ENCODE measurements around the gene HIRA. TPM values are rescaled to one million over a fixed set of nuclear protein-coding genes. Genes with fewer than 3 reads are reported as not detected.

Gene HIRA
- total RNA-seq (2014; rRNA removed; shearing (Covaris generic); ENCODE audit: low replicate concordance), result 20.0 and 20.2 TPM in 2 replicates

- peak within 1 kb of the TSS; percentile 93 for H3K27ac ChIP-seq (ENCODE audit: low read length)
- peak; percentile 94 for DNase-seq
- peak within 1 kb of the TSS; percentile 99 for H3K4me2 ChIP-seq (ENCODE audit: low read depth, low read length, poor library complexity, severe bottlenecking)
- H3K9me2 ChIP-seq (replicated peaks; ENCODE audit: insufficient read depth, low read length), result no peaks in the 10 kb centered on the region
- peaks cover 71% of the 10 kb centered on the region for H3K79me2 ChIP-seq (ENCODE audit: low read length)
- H3K4me3 ChIP-seq (ENCODE audit: low read length), result peak within 1 kb of the TSS; percentile 99
- H2AFZ ChIP-seq (ENCODE audit: low read length), result peak within 1 kb of the TSS; percentile 67; the same call in 1 of the 2 replicates
- peaks cover 64% of the 10 kb centered on the region for H3K4me1 ChIP-seq (ENCODE audit: low read length)
- H4K20me1 ChIP-seq (ENCODE audit: insufficient read depth, low read depth, low read length), result peaks cover 39% of the 10 kb centered on the region
- H3K9me3 ChIP-seq (ENCODE audit: low read length), result no peaks in the 10 kb centered on the region
- peak within 1 kb of the TSS; percentile 100 for H3K9ac ChIP-seq (ENCODE audit: low read length)
- H3K36me3 ChIP-seq (ENCODE audit: insufficient read depth, low read length), result peaks cover 28% of the 10 kb centered on the region; the same call in 1 of the 2 replicates
- H3K27me3 ChIP-seq (ENCODE audit: low read length), result no peaks in the 10 kb centered on the region
Measured at GRCh38 chr22:19431649-19432132, at the start of gene HIRA. HIRA (minus strand) TSS chr22:19431733; CDS start chr22:19431476, 257 bp downstream.

- no peaks in the 10 kb centered on the region for H3K9me2 ChIP-seq (replicated peaks; ENCODE audit: insufficient read depth, low read length)
- H3K4me3 ChIP-seq (ENCODE audit: low read length), result peak overlapping the region; percentile 77
- peaks cover 37% of the 10 kb centered on the region for H3K36me3 ChIP-seq (ENCODE audit: insufficient read depth, low read length)
- H3K27ac ChIP-seq (ENCODE audit: low read length), result peak overlapping the region; percentile 20; the same call in 1 of the 2 replicates
- peak; percentile 54 for DNase-seq
- H4K20me1 ChIP-seq (ENCODE audit: insufficient read depth, low read depth, low read length), result no peaks in the 10 kb centered on the region; the same call in 1 of the 2 replicates
- H3K79me2 ChIP-seq (ENCODE audit: low read length), result peaks cover 76% of the 10 kb centered on the region
- no peaks in the 10 kb centered on the region for H3K27me3 ChIP-seq (ENCODE audit: low read length)
- H3K4me2 ChIP-seq (ENCODE audit: low read depth, low read length, poor library complexity, severe bottlenecking), result peak overlapping the region; percentile 85
- no peaks in the 10 kb centered on the region for H3K9me3 ChIP-seq (ENCODE audit: low read length)
- H2AFZ ChIP-seq (ENCODE audit: low read length), result no peak overlapping the region; the same call in 1 of the 2 replicates
- peaks cover 24% of the 10 kb centered on the region for H3K4me1 ChIP-seq (ENCODE audit: low read length)
- H3K9ac ChIP-seq (ENCODE audit: low read length), result peak overlapping the region; percentile 79
Measured at GRCh38 chr22:19480789-19481188, 49.3 kb upstream of the HIRA start.

- Histone ChIP-seq H3K4me1 (ENCODE audit: low read length) (peaks cover 24% of the 10 kb centered on the region), H3K9ac (ENCODE audit: low read length) (peak overlapping the region; percentile 79), H3K36me3 (ENCODE audit: insufficient read depth, low read length) (peaks cover 37% of the 10 kb centered on the region), H2AFZ (ENCODE audit: low read length) (no peak overlapping the region), H3K9me2 (replicated peaks; ENCODE audit: insufficient read depth, low read length) (no peaks in the 10 kb centered on the region), H3K4me3 (ENCODE audit: low read length) (peak overlapping the region; percentile 77), H3K4me2 (ENCODE audit: low read depth, low read length, poor library complexity, severe bottlenecking) (peak overlapping the region; percentile 85), H3K9me3 (ENCODE audit: low read length) (no peaks in the 10 kb centered on the region), H4K20me1 (ENCODE audit: insufficient read depth, low read depth, low read length) (no peaks in the 10 kb centered on the region; the same call in 1 of the 2 replicates), H3K79me2 (ENCODE audit: low read length) (peaks cover 80% of the 10 kb centered on the region), H3K27ac (ENCODE audit: low read length) (peak overlapping the region; percentile 20; the same call in 1 of the 2 replicates), H3K27me3 (ENCODE audit: low read length) (no peaks in the 10 kb centered on the region)
- peak; percentile 64 for DNase-seq
Measured at GRCh38 chr22:19480173-19480568, 48.6 kb upstream of the HIRA start.

- Histone ChIP-seq H3K4me3 (ENCODE audit: low read length) (peak within 1 kb of the TSS; percentile 77), H3K4me1 (ENCODE audit: low read length) (peaks cover 24% of the 10 kb centered on the region), H3K9me2 (replicated peaks; ENCODE audit: insufficient read depth, low read length) (no peaks in the 10 kb centered on the region), H3K9ac (ENCODE audit: low read length) (peak within 1 kb of the TSS; percentile 87), H3K27ac (ENCODE audit: low read length) (peak within 1 kb of the TSS; percentile 88), H3K9me3 (ENCODE audit: low read length) (no peaks in the 10 kb centered on the region), H3K79me2 (ENCODE audit: low read length) (peaks cover 78% of the 10 kb centered on the region), H3K36me3 (ENCODE audit: insufficient read depth, low read length) (peaks cover 35% of the 10 kb centered on the region), H3K27me3 (ENCODE audit: low read length) (no peaks in the 10 kb centered on the region), H2AFZ (ENCODE audit: low read length) (peak within 1 kb of the TSS; percentile 68; the same call in 1 of the 2 replicates), H3K4me2 (ENCODE audit: low read depth, low read length, poor library complexity, severe bottlenecking) (peak within 1 kb of the TSS; percentile 85), H4K20me1 (ENCODE audit: insufficient read depth, low read depth, low read length) (peaks cover 3% of the 10 kb centered on the region; the same call in 1 of the 2 replicates)
- DNase-seq, result peak; percentile 99
Measured at GRCh38 chr22:19479355-19480172, 48.0 kb upstream of the HIRA start, which contains the start of gene CDC45. CDC45 (plus strand) TSS chr22:19479920; CDS start chr22:19479969, 49 bp downstream.

GRCh38 chr22:19478901-19479354, 47.4 kb upstream of the HIRA start, which contains the start of gene UFD1:
UFD1 (minus strand) TSS chr22:19479193; CDS start chr22:19479085, 108 bp downstream.
- Histone ChIP-seq H3K4me3 (ENCODE audit: low read length) (peak within 1 kb of the TSS; percentile 77), H2AFZ (ENCODE audit: low read length) (peak within 1 kb of the TSS; percentile 68; the same call in 1 of the 2 replicates), H3K4me1 (ENCODE audit: low read length) (peaks cover 24% of the 10 kb centered on the region), H3K36me3 (ENCODE audit: insufficient read depth, low read length) (peaks cover 30% of the 10 kb centered on the region), H3K9me3 (ENCODE audit: low read length) (no peaks in the 10 kb centered on the region), H3K4me2 (ENCODE audit: low read depth, low read length, poor library complexity, severe bottlenecking) (peak within 1 kb of the TSS; percentile 85), H3K9ac (ENCODE audit: low read length) (peak within 1 kb of the TSS; percentile 87), H3K79me2 (ENCODE audit: low read length) (peaks cover 75% of the 10 kb centered on the region), H3K27ac (ENCODE audit: low read length) (peak within 1 kb of the TSS; percentile 88), H3K9me2 (replicated peaks; ENCODE audit: insufficient read depth, low read length) (no peaks in the 10 kb centered on the region), H4K20me1 (ENCODE audit: insufficient read depth, low read depth, low read length) (peaks cover 3% of the 10 kb centered on the region; the same call in 1 of the 2 replicates), H3K27me3 (ENCODE audit: low read length) (no peaks in the 10 kb centered on the region)
- peak; percentile 93 for DNase-seq

GRCh38 chr22:19478045-19478900, 46.7 kb upstream of the HIRA start:
- peak; percentile 69 for DNase-seq
- Histone ChIP-seq H3K9ac (ENCODE audit: low read length) (peak overlapping the region; percentile 87), H3K4me1 (ENCODE audit: low read length) (peaks cover 24% of the 10 kb centered on the region), H3K79me2 (ENCODE audit: low read length) (peaks cover 75% of the 10 kb centered on the region), H4K20me1 (ENCODE audit: insufficient read depth, low read depth, low read length) (peaks cover 3% of the 10 kb centered on the region; the same call in 1 of the 2 replicates), H3K36me3 (ENCODE audit: insufficient read depth, low read length) (peaks cover 23% of the 10 kb centered on the region; the same call in 1 of the 2 replicates), H3K9me2 (replicated peaks; ENCODE audit: insufficient read depth, low read length) (no peaks in the 10 kb centered on the region), H3K27me3 (ENCODE audit: low read length) (no peaks in the 10 kb centered on the region), H3K4me2 (ENCODE audit: low read depth, low read length, poor library complexity, severe bottlenecking) (peak overlapping the region; percentile 85), H2AFZ (ENCODE audit: low read length) (no peak overlapping the region), H3K4me3 (ENCODE audit: low read length) (peak overlapping the region; percentile 77), H3K27ac (ENCODE audit: low read length) (peak overlapping the region; percentile 88), H3K9me3 (ENCODE audit: low read length) (no peaks in the 10 kb centered on the region)

GRCh38 chr22:19477321-19478044, 46.0 kb upstream of the HIRA start:
- Histone ChIP-seq H3K79me2 (ENCODE audit: low read length) (peaks cover 79% of the 10 kb centered on the region), H3K27ac (ENCODE audit: low read length) (peak overlapping the region; percentile 59), H3K9ac (ENCODE audit: low read length) (peak overlapping the region; percentile 87), H3K4me1 (ENCODE audit: low read length) (peaks cover 24% of the 10 kb centered on the region), H3K27me3 (ENCODE audit: low read length) (no peaks in the 10 kb centered on the region), H3K9me2 (replicated peaks; ENCODE audit: insufficient read depth, low read length) (no peaks in the 10 kb centered on the region), H3K9me3 (ENCODE audit: low read length) (no peaks in the 10 kb centered on the region), H4K20me1 (ENCODE audit: insufficient read depth, low read depth, low read length) (peaks cover 3% of the 10 kb centered on the region; the same call in 1 of the 2 replicates), H3K4me3 (ENCODE audit: low read length) (peak overlapping the region; percentile 77), H2AFZ (ENCODE audit: low read length) (no peak overlapping the region), H3K36me3 (ENCODE audit: insufficient read depth, low read length) (peaks cover 20% of the 10 kb centered on the region; the same call in 1 of the 2 replicates), H3K4me2 (ENCODE audit: low read depth, low read length, poor library complexity, severe bottlenecking) (peak overlapping the region; percentile 85)
- peak; percentile 69 for DNase-seq

Measured in Karpas-422 (cell line).